Progenitor cell of endocrine pancreas (in vitro differentiated cells): Measurements from ENCODE around the gene PEMT. TPM values are rescaled to one million over a fixed set of nuclear protein-coding genes. Genes with fewer than 3 reads are reported as not detected.

Experiments
- DNase-seq: peaks from one replicate; pipeline ENCODE4 v3.0.0; 2021; ENCODE audit warnings: low spot score; ENCODE audit not compliant: unreplicated experiment
- H3K27ac Mint-ChIP-seq: 2 replicates; pipeline ENCODE4 v1.8.0; 2021; ENCODE audit warnings: mild to moderate bottlenecking, moderate library complexity, mixed read lengths
- H3K27me3 Mint-ChIP-seq: 2 replicates; pipeline ENCODE4 v1.8.0; 2021; ENCODE audit warnings: mixed read lengths
- H3K36me3 Mint-ChIP-seq: 2 replicates; pipeline ENCODE4 v1.8.0; 2022; ENCODE audit warnings: mixed read lengths; ENCODE audit not compliant: insufficient read depth
- H3K4me1 Mint-ChIP-seq: 2 replicates; pipeline ENCODE4 v1.8.0; 2021; ENCODE audit warnings: low read depth, mixed read lengths
- H3K4me3 Mint-ChIP-seq: 2 replicates; pipeline ENCODE4 v1.8.0; 2021; ENCODE audit warnings: low read depth, mild to moderate bottlenecking, moderate library complexity, mixed read lengths
- H3K9me3 Mint-ChIP-seq: 2 replicates; pipeline ENCODE4 v1.8.0; 2021; ENCODE audit warnings: low read depth, mixed read lengths
- total RNA-seq: library from RNA; stranded (reverse); gene quantifications from 2 replicates; pipeline ENCODE4 v1.2.1, GENCODE V29; 2021
- TF ChIP-seq, protein P1 (sequence below): fragments of 200-600 bp; sonication (generic); IDR thresholded peaks from one replicate; pipeline ENCODE4 v1.5.0; 2021; ENCODE audit warnings: antibody characterized with exemption, mild to moderate bottlenecking; ENCODE audit not compliant: unreplicated experiment

PEMT gene
- total RNA-seq, 1 donor from 2014 or later = 67.0 TPM

- Mint-ChIP-seq H3K27ac (no peak overlapping the region), H3K4me3 (no peak overlapping the region), H3K4me1 (no peaks in the 10 kb centered on the region), H3K9me3 (no peaks in the 10 kb centered on the region), H3K36me3 (no peaks in the 10 kb centered on the region), H3K27me3 (no peaks in the 10 kb centered on the region)
- TF ChIP-seq, protein P1, sequence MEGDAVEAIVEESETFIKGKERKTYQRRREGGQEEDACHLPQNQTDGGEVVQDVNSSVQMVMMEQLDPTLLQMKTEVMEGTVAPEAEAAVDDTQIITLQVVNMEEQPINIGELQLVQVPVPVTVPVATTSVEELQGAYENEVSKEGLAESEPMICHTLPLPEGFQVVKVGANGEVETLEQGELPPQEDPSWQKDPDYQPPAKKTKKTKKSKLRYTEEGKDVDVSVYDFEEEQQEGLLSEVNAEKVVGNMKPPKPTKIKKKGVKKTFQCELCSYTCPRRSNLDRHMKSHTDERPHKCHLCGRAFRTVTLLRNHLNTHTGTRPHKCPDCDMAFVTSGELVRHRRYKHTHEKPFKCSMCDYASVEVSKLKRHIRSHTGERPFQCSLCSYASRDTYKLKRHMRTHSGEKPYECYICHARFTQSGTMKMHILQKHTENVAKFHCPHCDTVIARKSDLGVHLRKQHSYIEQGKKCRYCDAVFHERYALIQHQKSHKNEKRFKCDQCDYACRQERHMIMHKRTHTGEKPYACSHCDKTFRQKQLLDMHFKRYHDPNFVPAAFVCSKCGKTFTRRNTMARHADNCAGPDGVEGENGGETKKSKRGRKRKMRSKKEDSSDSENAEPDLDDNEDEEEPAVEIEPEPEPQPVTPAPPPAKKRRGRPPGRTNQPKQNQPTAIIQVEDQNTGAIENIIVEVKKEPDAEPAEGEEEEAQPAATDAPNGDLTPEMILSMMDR = no peak
- DNase-seq = no peak
Observed at GRCh38 chr17:17518014-17518413, 73.5 kb downstream of the PEMT start.

GRCh38 chr17:17516941-17517720, 74.4 kb downstream of the PEMT start:
- H3K27ac Mint-ChIP-seq = peak overlapping the region; percentile 71
- TF ChIP-seq, protein P1 = no peak
- no peaks in the 10 kb centered on the region for H3K27me3 Mint-ChIP-seq
- H3K4me1 Mint-ChIP-seq = no peaks in the 10 kb centered on the region
- no peaks in the 10 kb centered on the region for H3K9me3 Mint-ChIP-seq
- no peaks in the 10 kb centered on the region for H3K36me3 Mint-ChIP-seq
- no peak for DNase-seq
- no peak overlapping the region for H3K4me3 Mint-ChIP-seq

- H3K36me3 Mint-ChIP-seq = no peaks in the 10 kb centered on the region
- TF ChIP-seq, protein P1 = no peak
- H3K27ac Mint-ChIP-seq = peak overlapping the region; percentile 71
- H3K27me3 Mint-ChIP-seq = no peaks in the 10 kb centered on the region
- DNase-seq = no peak
- H3K4me3 Mint-ChIP-seq = no peak overlapping the region
- H3K9me3 Mint-ChIP-seq = no peaks in the 10 kb centered on the region
- no peaks in the 10 kb centered on the region for H3K4me1 Mint-ChIP-seq
Observed at GRCh38 chr17:17515934-17516930, 75.3 kb downstream of the PEMT start.

- no peak overlapping the region for H3K4me3 Mint-ChIP-seq
- H3K27ac Mint-ChIP-seq = no peak overlapping the region
- H3K4me1 Mint-ChIP-seq = no peaks in the 10 kb centered on the region
- TF ChIP-seq, protein P1 = no peak
- H3K36me3 Mint-ChIP-seq = no peaks in the 10 kb centered on the region
- no peaks in the 10 kb centered on the region for H3K27me3 Mint-ChIP-seq
- no peaks in the 10 kb centered on the region for H3K9me3 Mint-ChIP-seq
- DNase-seq = no peak
Observed at GRCh38 chr17:17514993-17515933, 76.2 kb downstream of the PEMT start.
